ENCODE results near the gene ARHGAP32. TPM values are rescaled to one million over a fixed set of nuclear protein-coding genes. Genes with fewer than 3 reads are reported as not detected.

Gene ARHGAP32
- total RNA-seq, 1 experiment from 2014 or later: 22.0 TPM

DNA sequence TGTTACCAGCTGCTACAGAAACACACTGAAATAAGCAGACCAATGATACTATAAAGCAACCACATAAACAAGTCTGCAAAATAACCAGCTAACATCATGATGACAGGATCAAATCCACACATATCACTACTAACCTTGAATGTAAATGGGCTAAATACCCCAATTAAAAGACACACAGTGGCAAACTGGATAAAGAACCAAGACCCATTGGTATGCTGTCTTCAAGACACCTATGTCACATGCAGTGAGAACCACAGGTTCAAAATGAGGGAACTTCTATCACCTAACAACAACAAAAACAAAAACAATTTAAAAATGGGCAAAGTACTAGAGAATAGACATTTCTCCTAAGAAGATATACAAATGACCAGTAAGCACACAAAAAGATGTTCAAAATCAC, 89.9 kb downstream of the ARHGAP32 start:
- H3K4me1 ChIP-seq (ENCODE audit: insufficient read depth, low read length): no peaks in the 10 kb centered on the region
- DNase-seq: no peak
- no peak overlapping the region for H3T11ph ChIP-seq (ENCODE audit: low read length)
- Mint-ChIP-seq H3K27ac (no peak overlapping the region), H3K36me3 (ENCODE audit: insufficient read depth in 1 of 3, low read depth in 3 of 3) (peaks cover 22 to 37% (median 31%) of the 10 kb centered on the region in 3 experiments), H3K4me1 (no peaks in the 10 kb centered on the region), H3K27me3 (ENCODE audit: low read depth) (no peaks in the 10 kb centered on the region), H3K9me3 (peaks cover 11 to 14% of the 10 kb centered on the region in 2 experiments; a peak in 4 of 5 replicates), H3K4me3 (no peak overlapping the region)
- H2BK15ac ChIP-seq (ENCODE audit: low read depth, low read length): no peak overlapping the region
- no peaks in the 10 kb centered on the region for H3K79me2 ChIP-seq (ENCODE audit: insufficient read depth, low read length)
- no peak overlapping the region for H2AK5ac ChIP-seq (ENCODE audit: insufficient read length, low read length)
- H3K23me2 ChIP-seq (ENCODE audit: insufficient read length, low read depth, low read length, poor library complexity, severe bottlenecking): no peaks in the 10 kb centered on the region
- H2BK20ac ChIP-seq (ENCODE audit: low read depth, low read length, poor library complexity, severe bottlenecking): no peak overlapping the region
- no peak overlapping the region for H3K18ac ChIP-seq (ENCODE audit: insufficient read length, low read depth, low read length)
- H2BK5ac ChIP-seq (ENCODE audit: insufficient read length, low read length): no peak overlapping the region
- no peak overlapping the region for H3K14ac ChIP-seq (ENCODE audit: insufficient read depth, low read length)
- H4K8ac ChIP-seq (replicated peaks; ENCODE audit: insufficient read length, low read depth, low read length): no peak overlapping the region
- H3K56ac ChIP-seq (ENCODE audit: insufficient read length, low read depth, low read length): no peak overlapping the region
- H3K9ac ChIP-seq (ENCODE audit: extremely low read depth, insufficient read length, low read length): no peak overlapping the region
- H4K20me1 ChIP-seq (ENCODE audit: control insufficient read depth, insufficient read depth, insufficient read length): no peaks in the 10 kb centered on the region
- no peak overlapping the region for H4K91ac ChIP-seq (ENCODE audit: insufficient read length, low read depth, low read length)
- H3K27ac ChIP-seq (ENCODE audit: insufficient read length, low read depth, low read length): no peak overlapping the region
- H2AFZ ChIP-seq (ENCODE audit: low read length): no peak overlapping the region
- H2BK12ac ChIP-seq (ENCODE audit: insufficient read length, low read depth, low read length): no peak overlapping the region
- no peak overlapping the region for H3K4ac ChIP-seq (ENCODE audit: low read depth, low read length)
- TF ChIP-seq, protein P1, sequence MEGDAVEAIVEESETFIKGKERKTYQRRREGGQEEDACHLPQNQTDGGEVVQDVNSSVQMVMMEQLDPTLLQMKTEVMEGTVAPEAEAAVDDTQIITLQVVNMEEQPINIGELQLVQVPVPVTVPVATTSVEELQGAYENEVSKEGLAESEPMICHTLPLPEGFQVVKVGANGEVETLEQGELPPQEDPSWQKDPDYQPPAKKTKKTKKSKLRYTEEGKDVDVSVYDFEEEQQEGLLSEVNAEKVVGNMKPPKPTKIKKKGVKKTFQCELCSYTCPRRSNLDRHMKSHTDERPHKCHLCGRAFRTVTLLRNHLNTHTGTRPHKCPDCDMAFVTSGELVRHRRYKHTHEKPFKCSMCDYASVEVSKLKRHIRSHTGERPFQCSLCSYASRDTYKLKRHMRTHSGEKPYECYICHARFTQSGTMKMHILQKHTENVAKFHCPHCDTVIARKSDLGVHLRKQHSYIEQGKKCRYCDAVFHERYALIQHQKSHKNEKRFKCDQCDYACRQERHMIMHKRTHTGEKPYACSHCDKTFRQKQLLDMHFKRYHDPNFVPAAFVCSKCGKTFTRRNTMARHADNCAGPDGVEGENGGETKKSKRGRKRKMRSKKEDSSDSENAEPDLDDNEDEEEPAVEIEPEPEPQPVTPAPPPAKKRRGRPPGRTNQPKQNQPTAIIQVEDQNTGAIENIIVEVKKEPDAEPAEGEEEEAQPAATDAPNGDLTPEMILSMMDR (conservative IDR thresholded peaks at IDR 0.05): no peak
- H3K79me1 ChIP-seq (ENCODE audit: insufficient read depth, low read depth, low read length, poor library complexity, severe bottlenecking): no peaks in the 10 kb centered on the region
- no peak overlapping the region for H2BK120ac ChIP-seq (ENCODE audit: low read depth, low read length, poor library complexity, severe bottlenecking)
- no peak overlapping the region for H3K4me2 ChIP-seq (ENCODE audit: insufficient read depth, insufficient read length, low read length)
- H3K23ac ChIP-seq (ENCODE audit: insufficient read length, low read depth, low read length): no peak overlapping the region
- no peaks in the 10 kb centered on the region for H3K27me3 ChIP-seq (ENCODE audit: insufficient read depth, low read length)
- no peaks in the 10 kb centered on the region for H3K9me3 ChIP-seq (ENCODE audit: control insufficient read depth, low read depth, low read length)
- H4K5ac ChIP-seq (ENCODE audit: insufficient read length, low read depth, low read length): no peak overlapping the region
